ENCODE data around the gene DGAT2. TPM values are rescaled to one million over a fixed set of nuclear protein-coding genes. Genes with fewer than 3 reads are reported as not detected.

The DGAT2 gene
- polyA plus RNA-seq, 1 donor (not counting 4 experiments of a cell fraction or from before 2014, with no cell fraction given), result 1.8 TPM

- no peak overlapping the region for H3K27ac ChIP-seq (ENCODE audit: control insufficient read depth, insufficient read depth, low read length)
- dilution Hi-C loops (cut with MboI; ENCODE audit: extremely low pct_ligation_motif_present, low sequenced_read_pairs), result no loop called here
- no peaks in the 10 kb centered on the region for H3K27me3 ChIP-seq (ENCODE audit: control insufficient read depth, extremely low read depth, insufficient read depth, low read length)
- no peak overlapping the region for H3K4me3 ChIP-seq (ENCODE audit: control insufficient read depth in 2 of 3, extremely low read depth in 1 of 3, insufficient read depth in 2 of 3, low read depth in 1 of 3, low read length in 3 of 3)
- H3K4me1 ChIP-seq (ENCODE audit: control insufficient read depth, extremely low read depth, insufficient read depth, low read length), result peaks cover 17% of the 10 kb centered on the region
- H3K9me1 ChIP-seq (ENCODE audit: control insufficient read depth, extremely low read depth, insufficient read depth, low read length), result no peaks in the 10 kb centered on the region
- TF ChIP-seq EZH2 (IDR thresholded peaks at IDR 0.05; ENCODE audit: low read length) (no peak), CTCF (optimal IDR thresholded peaks at IDR 0.05 in 1 of 3, IDR thresholded peaks at IDR 0.05 in 1 of 3, conservative IDR thresholded peaks at IDR 0.05 in 1 of 3; ENCODE audit: extremely low read depth in 1 of 3, insufficient read depth in 2 of 3, low read length in 3 of 3) (no peak)
- FAIRE-seq (no peak), DNase-seq (ENCODE audit: low read depth, low spot score) (no peak)
- no peak overlapping the region for H3K9ac ChIP-seq (ENCODE audit: control insufficient read depth, extremely low read depth, insufficient read depth, low read length)
- H3K79me2 ChIP-seq (ENCODE audit: control insufficient read depth, insufficient read depth, low read length), result no peaks in the 10 kb centered on the region
- H4K20me1 ChIP-seq (ENCODE audit: control insufficient read depth, extremely low read depth, insufficient read depth, low read length), result no peaks in the 10 kb centered on the region
- H2AFZ ChIP-seq (ENCODE audit: control insufficient read depth, low read length), result no peak overlapping the region
- no peaks in the 10 kb centered on the region for H3K36me3 ChIP-seq (ENCODE audit: control insufficient read depth in 2 of 2, extremely low read depth in 1 of 2, insufficient read depth in 2 of 2, low read length in 2 of 2)
- H3K4me2 ChIP-seq (ENCODE audit: control insufficient read depth, extremely low read depth, insufficient read depth, low read depth, low read length), result no peak overlapping the region
- H3K9me3 ChIP-seq (ENCODE audit: control insufficient read depth, low read depth, low read length), result no peaks in the 10 kb centered on the region
These were observed 41.4 kb downstream of the DGAT2 start for GRCh38 chr11:75809991-75810390.

GRCh38 chr11:75810637-75811390, 42.2 kb downstream of the DGAT2 start:
- no peak for DNase-seq (ENCODE audit: low read depth, low spot score)
- dilution Hi-C loops (cut with MboI; ENCODE audit: extremely low pct_ligation_motif_present, low sequenced_read_pairs), result no loop called here
- Histone ChIP-seq H3K4me1 (ENCODE audit: control insufficient read depth, extremely low read depth, insufficient read depth, low read length) (peaks cover 17% of the 10 kb centered on the region), H3K4me3 (ENCODE audit: control insufficient read depth in 2 of 3, extremely low read depth in 1 of 3, insufficient read depth in 2 of 3, low read depth in 1 of 3, low read length in 3 of 3) (no peak overlapping the region), H4K20me1 (ENCODE audit: control insufficient read depth, extremely low read depth, insufficient read depth, low read length) (no peaks in the 10 kb centered on the region), H3K9me1 (ENCODE audit: control insufficient read depth, extremely low read depth, insufficient read depth, low read length) (no peaks in the 10 kb centered on the region), H3K4me2 (ENCODE audit: control insufficient read depth, extremely low read depth, insufficient read depth, low read depth, low read length) (no peak overlapping the region), H3K9me3 (ENCODE audit: control insufficient read depth, low read depth, low read length) (no peaks in the 10 kb centered on the region), H2AFZ (ENCODE audit: control insufficient read depth, low read length) (no peak overlapping the region), H3K36me3 (ENCODE audit: control insufficient read depth in 2 of 2, extremely low read depth in 1 of 2, insufficient read depth in 2 of 2, low read length in 2 of 2) (no peaks in the 10 kb centered on the region), H3K79me2 (ENCODE audit: control insufficient read depth, insufficient read depth, low read length) (peaks cover 4% of the 10 kb centered on the region), H3K9ac (ENCODE audit: control insufficient read depth, extremely low read depth, insufficient read depth, low read length) (no peak overlapping the region), H3K27me3 (ENCODE audit: control insufficient read depth, extremely low read depth, insufficient read depth, low read length) (no peaks in the 10 kb centered on the region), H3K27ac (ENCODE audit: control insufficient read depth, insufficient read depth, low read length) (no peak overlapping the region)
- FAIRE-seq, result no peak
- TF ChIP-seq EZH2 (IDR thresholded peaks at IDR 0.05; ENCODE audit: low read length), result no peak
- no peak for TF ChIP-seq CTCF (optimal IDR thresholded peaks at IDR 0.05 in 1 of 3, IDR thresholded peaks at IDR 0.05 in 1 of 3, conservative IDR thresholded peaks at IDR 0.05 in 1 of 3; ENCODE audit: extremely low read depth in 1 of 3, insufficient read depth in 2 of 3, low read length in 3 of 3)
